HepG2 (cell line): ENCODE data around the gene AP2A2.

Experiments used
- POLR2AphosphoS5 ChIP-seq: IDR thresholded peaks from 2 replicates; pipeline ENCODE4 v1.6.1; 2012; ENCODE audit warnings: low read depth, low read length
- TF ChIP-seq, protein P1 (sequence below): sonication (generic); formaldehyde crosslinking; IDR thresholded peaks from 2 replicates; pipeline ENCODE4 v1.4.0; 2020; ENCODE audit warnings: missing genetic modification reagents

DNA sequence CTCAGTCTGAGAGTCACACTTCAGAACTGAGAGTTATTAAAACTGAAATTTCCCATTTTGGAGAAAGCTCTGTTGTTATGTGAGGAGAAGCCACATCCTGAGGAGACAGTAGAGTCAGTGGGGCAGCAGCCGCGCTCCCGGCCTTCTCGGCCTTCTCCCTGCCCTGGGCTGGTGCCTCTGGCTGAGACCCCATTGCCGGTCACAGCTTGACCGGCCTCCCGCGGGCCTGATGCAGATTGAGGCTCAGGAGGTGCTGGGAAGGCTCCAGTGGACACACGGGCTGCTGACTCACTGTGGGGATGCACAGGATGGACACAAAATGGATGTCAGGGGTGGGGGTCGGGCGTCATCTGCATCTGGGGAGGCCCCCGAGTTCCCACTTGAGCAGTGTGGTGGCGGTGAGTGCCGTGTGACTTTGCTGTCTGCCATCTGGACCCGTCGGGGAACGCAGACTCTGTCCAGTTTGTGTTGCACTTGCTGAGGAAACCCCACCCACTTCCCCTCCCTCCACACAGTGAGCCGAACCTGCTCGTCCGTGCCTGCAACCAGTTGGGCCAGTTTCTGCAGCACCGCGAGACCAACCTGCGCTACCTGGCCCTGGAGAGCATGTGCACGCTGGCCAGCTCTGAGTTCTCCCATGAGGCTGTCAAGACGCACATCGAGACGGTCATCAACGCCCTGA is 60.7 kb downstream of the AP2A2 start:
- TF ChIP-seq, protein P1, sequence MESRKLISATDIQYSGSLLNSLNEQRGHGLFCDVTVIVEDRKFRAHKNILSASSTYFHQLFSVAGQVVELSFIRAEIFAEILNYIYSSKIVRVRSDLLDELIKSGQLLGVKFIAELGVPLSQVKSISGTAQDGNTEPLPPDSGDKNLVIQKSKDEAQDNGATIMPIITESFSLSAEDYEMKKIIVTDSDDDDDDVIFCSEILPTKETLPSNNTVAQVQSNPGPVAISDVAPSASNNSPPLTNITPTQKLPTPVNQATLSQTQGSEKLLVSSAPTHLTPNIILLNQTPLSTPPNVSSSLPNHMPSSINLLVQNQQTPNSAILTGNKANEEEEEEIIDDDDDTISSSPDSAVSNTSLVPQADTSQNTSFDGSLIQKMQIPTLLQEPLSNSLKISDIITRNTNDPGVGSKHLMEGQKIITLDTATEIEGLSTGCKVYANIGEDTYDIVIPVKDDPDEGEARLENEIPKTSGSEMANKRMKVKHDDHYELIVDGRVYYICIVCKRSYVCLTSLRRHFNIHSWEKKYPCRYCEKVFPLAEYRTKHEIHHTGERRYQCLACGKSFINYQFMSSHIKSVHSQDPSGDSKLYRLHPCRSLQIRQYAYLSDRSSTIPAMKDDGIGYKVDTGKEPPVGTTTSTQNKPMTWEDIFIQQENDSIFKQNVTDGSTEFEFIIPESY (CRISPR knock-in tag) = no peak
- TF ChIP-seq POLR2AphosphoS5 = no peak
